HEK293 (cell line): ENCODE measurements around the gene TPRG1.

Experiments
- CTCF ChIA-PET: fragments of 350-600 bp; formaldehyde crosslinking; extraction: SDS; loops from one replicate; lab custom pipeline; 2021; ENCODE audit warnings: antibody characterized with exemption; lab: Yijun Ruan, JAX
- POLR2A ChIA-PET: fragments of 300-600 bp; formaldehyde crosslinking; extraction: SDS; loops from one replicate; lab custom pipeline; 2020; ENCODE audit warnings: antibody characterized with exemption, inconsistent platforms; lab: Yijun Ruan, JAX
- H3K27ac ChIP-seq: fragments of 200-500 bp; sonication (Bioruptor generic); 2 replicates; pipeline ENCODE4 v1.5.1; 2014; ENCODE audit warnings: low read depth, low read length, control low read depth, inconsistent platforms; ENCODE audit errors: extremely low read depth
- H3K36me3 ChIP-seq, 2 experiments: fragments of 200-500 bp in 1 of 2; sonication (Bioruptor generic) in 1 of 2; 1 replicate in 1 of 2; 2 replicates in 1 of 2; pipeline ENCODE4 v1.5.1; 2014 to 2017; ENCODE audit warnings: inconsistent platforms in 2 of 2, low read length in 2 of 2; ENCODE audit not compliant: control insufficient read depth in 2 of 2, insufficient read depth in 1 of 2
- H3K4me1 ChIP-seq: fragments of 200-500 bp; sonication (Bioruptor generic); 2 replicates; pipeline ENCODE4 v1.5.1; 2014; ENCODE audit warnings: mild to moderate bottlenecking, low read length, inconsistent platforms; ENCODE audit not compliant: control insufficient read depth, insufficient read depth
- H3K4me3 ChIP-seq: 2 replicates; pipeline ENCODE4 v1.5.1; 2011; ENCODE audit warnings: low read depth, mild to moderate bottlenecking, control low read depth, low read length, moderate library complexity
- H3K9me3 ChIP-seq: fragments of 200-500 bp; sonication (Bioruptor generic); 2 replicates; pipeline ENCODE4 v1.5.1; 2014; ENCODE audit warnings: low read depth, low read length, inconsistent platforms; ENCODE audit not compliant: control insufficient read depth, insufficient read depth
- GLIS1 ChIP-seq: fragments of 450-650 bp; formaldehyde crosslinking; IDR thresholded peaks from 2 replicates; pipeline ENCODE4 v1.5.1; 2016; ENCODE audit warnings: missing biosample characterization, missing genetic modification characterization
- GLIS2 ChIP-seq: fragments of 450-650 bp; formaldehyde crosslinking; IDR thresholded peaks from 2 replicates; pipeline ENCODE4 v1.5.1; 2016; ENCODE audit warnings: missing biosample characterization, missing genetic modification characterization
- KLF9 ChIP-seq: fragments of 450-650 bp; formaldehyde crosslinking; IDR thresholded peaks from 2 replicates; pipeline ENCODE4 v1.5.1; 2016; ENCODE audit warnings: missing biosample characterization, missing genetic modification characterization, low read depth
- OSR2 ChIP-seq: fragments of 450-650 bp; formaldehyde crosslinking; IDR thresholded peaks from 2 replicates; pipeline ENCODE4 v1.5.1; 2016; ENCODE audit warnings: missing biosample characterization, missing genetic modification characterization
- PATZ1 ChIP-seq: fragments of 450-650 bp; formaldehyde crosslinking; IDR thresholded peaks from 2 replicates; pipeline ENCODE4 v1.5.1; 2016; ENCODE audit warnings: missing biosample characterization, missing genetic modification characterization
- TCF7L2 ChIP-seq: IDR thresholded peaks from 2 replicates; pipeline ENCODE4 v1.6.1; 2011; ENCODE audit warnings: low read depth, mild to moderate bottlenecking, inconsistent platforms, low read length, moderate library complexity, borderline replicate concordance
- ZBTB20 ChIP-seq: fragments of 450-650 bp; formaldehyde crosslinking; IDR thresholded peaks from 2 replicates; pipeline ENCODE4 v1.5.1; 2016; ENCODE audit warnings: missing biosample characterization, missing genetic modification characterization
- ZFHX2 ChIP-seq: fragments of 450-650 bp; formaldehyde crosslinking; conservative IDR thresholded peaks from 2 replicates; pipeline ENCODE4 v1.5.1; 2016; ENCODE audit warnings: missing biosample characterization, missing genetic modification characterization
- ZNF133 ChIP-seq: fragments of 450-650 bp; formaldehyde crosslinking; IDR thresholded peaks from 2 replicates; pipeline ENCODE4 v1.5.1; 2016; ENCODE audit warnings: missing biosample characterization, missing genetic modification characterization
- ZNF138 ChIP-seq: fragments of 450-650 bp; formaldehyde crosslinking; IDR thresholded peaks from 2 replicates; pipeline ENCODE4 v1.5.1; 2016; ENCODE audit warnings: missing biosample characterization, missing genetic modification characterization, borderline replicate concordance
- ZNF140 ChIP-seq: fragments of 450-650 bp; formaldehyde crosslinking; IDR thresholded peaks from 2 replicates; pipeline ENCODE4 v1.5.1; 2016; ENCODE audit warnings: missing biosample characterization, missing genetic modification characterization
- ZNF157 ChIP-seq: fragments of 450-650 bp; formaldehyde crosslinking; IDR thresholded peaks from 2 replicates; pipeline ENCODE4 v1.5.1; 2016; ENCODE audit warnings: missing biosample characterization, missing genetic modification characterization
- ZNF16 ChIP-seq: fragments of 450-650 bp; formaldehyde crosslinking; IDR thresholded peaks from 2 replicates; pipeline ENCODE4 v1.5.1; 2016; ENCODE audit warnings: low read depth, missing biosample characterization, missing genetic modification characterization
- ZNF184 ChIP-seq: fragments of 450-650 bp; IDR thresholded peaks from 2 replicates; pipeline ENCODE4 v1.5.1; 2018; ENCODE audit warnings: missing biosample characterization, mild to moderate bottlenecking, missing genetic modification characterization
- ZNF239 ChIP-seq: fragments of 450-650 bp; formaldehyde crosslinking; IDR thresholded peaks from 2 replicates; pipeline ENCODE4 v1.5.1; 2016; ENCODE audit warnings: missing biosample characterization, missing genetic modification characterization
- ZNF324 ChIP-seq: fragments of 450-650 bp; formaldehyde crosslinking; IDR thresholded peaks from 2 replicates; pipeline ENCODE4 v1.5.1; 2016; ENCODE audit warnings: missing biosample characterization, missing genetic modification characterization
- ZNF341 ChIP-seq: fragments of 450-650 bp; formaldehyde crosslinking; IDR thresholded peaks from 2 replicates; pipeline ENCODE4; 2016; ENCODE audit warnings: low read depth, missing biosample characterization, missing genetic modification characterization
- ZNF350 ChIP-seq: fragments of 450-650 bp; formaldehyde crosslinking; IDR thresholded peaks from 2 replicates; pipeline ENCODE4 v1.5.0; 2017; ENCODE audit warnings: missing biosample characterization, mild to moderate bottlenecking, missing genetic modification characterization
- ZNF391 ChIP-seq: fragments of 450-650 bp; formaldehyde crosslinking; IDR thresholded peaks from 2 replicates; pipeline ENCODE4 v1.5.1; 2016; ENCODE audit warnings: low read depth, missing biosample characterization, missing genetic modification characterization, borderline replicate concordance
- ZNF416 ChIP-seq: fragments of 450-650 bp; formaldehyde crosslinking; IDR thresholded peaks from 2 replicates; pipeline ENCODE4 v1.5.1; 2016; ENCODE audit warnings: missing biosample characterization, missing genetic modification characterization
- ZNF529 ChIP-seq: fragments of 450-650 bp; formaldehyde crosslinking; IDR thresholded peaks from 2 replicates; pipeline ENCODE4 v1.5.1; 2017; ENCODE audit warnings: missing genetic modification characterization, missing biosample characterization; ENCODE audit not compliant: insufficient replicate concordance
- ZNF600 ChIP-seq: fragments of 450-650 bp; formaldehyde crosslinking; IDR thresholded peaks from 2 replicates; pipeline ENCODE4 v1.5.1; 2016; ENCODE audit warnings: missing biosample characterization, missing genetic modification characterization
- ZNF654 ChIP-seq: fragments of 450-650 bp; formaldehyde crosslinking; IDR thresholded peaks from 2 replicates; pipeline ENCODE4 v1.5.1; 2016; ENCODE audit warnings: low read depth, missing biosample characterization, missing genetic modification characterization
- ZNF747 ChIP-seq: fragments of 450-650 bp; formaldehyde crosslinking; IDR thresholded peaks from 2 replicates; pipeline ENCODE4 v1.5.1; 2016; ENCODE audit warnings: missing biosample characterization, missing genetic modification characterization
- ZNF792 ChIP-seq: fragments of 450-650 bp; formaldehyde crosslinking; IDR thresholded peaks from 2 replicates; pipeline ENCODE4 v1.5.1; 2016; ENCODE audit warnings: missing biosample characterization, missing genetic modification characterization
- ZNF830 ChIP-seq: fragments of 450-650 bp; IDR thresholded peaks from 2 replicates; pipeline ENCODE4 v1.5.0; 2018; ENCODE audit warnings: missing biosample characterization, missing genetic modification characterization, low read depth, mild to moderate bottlenecking, moderate library complexity
- ZSCAN18 ChIP-seq: fragments of 450-650 bp; formaldehyde crosslinking; IDR thresholded peaks from 2 replicates; pipeline ENCODE4 v1.5.1; 2016; ENCODE audit warnings: missing biosample characterization, missing genetic modification characterization
- TF ChIP-seq, protein P1 (sequence below): fragments of 450-650 bp; formaldehyde crosslinking; IDR thresholded peaks from 2 replicates; pipeline ENCODE4 v1.5.1; 2016; ENCODE audit warnings: missing biosample characterization, missing genetic modification characterization, low read depth
- TF ChIP-seq, protein P2 (sequence below): fragments of 450-650 bp; formaldehyde crosslinking; IDR thresholded peaks from 2 replicates; pipeline ENCODE4 v1.5.1; 2016; ENCODE audit warnings: missing biosample characterization, missing genetic modification characterization

TPRG1 gene

GRCh38 chr3:189235214-189235613, 63.4 kb downstream of the TPRG1 start:
- H3K4me1 ChIP-seq, result no peaks in the 10 kb centered on the region
- ChIA-PET POLR2A (no interaction called here), CTCF (interaction anchor here (0.6 to 1.0 kb wide), 2 partner anchors 34 to 712 kb away, joined by 3 to 4 read pairs; no protein-coding TSS in a partner anchor)
- H3K36me3 ChIP-seq, result no peaks in the 10 kb centered on the region
- H3K4me3 ChIP-seq, result no peak overlapping the region
- TF ChIP-seq ZFHX2 (tag by site-specific recombination) (no peak), ZNF529 (tag by site-specific recombination) (no peak), ZSCAN18 (no peak), ZNF830 (tag by site-specific recombination) (no peak), ZNF16 (no peak), ZNF600 (tag by site-specific recombination) (no peak), ZNF133 (tag by site-specific recombination) (no peak), ZNF239 (no peak), ZBTB20 (tag by site-specific recombination) (no peak), ZNF350 (tag by site-specific recombination) (no peak), ZNF341 (no peak), ZNF324 (tag by site-specific recombination) (no peak), ZNF792 (no peak), ZNF140 (tag by site-specific recombination) (no peak), PATZ1 (tag by site-specific recombination) (no peak), GLIS2 (tag by site-specific recombination) (no peak)
- TF ChIP-seq, protein P1, sequence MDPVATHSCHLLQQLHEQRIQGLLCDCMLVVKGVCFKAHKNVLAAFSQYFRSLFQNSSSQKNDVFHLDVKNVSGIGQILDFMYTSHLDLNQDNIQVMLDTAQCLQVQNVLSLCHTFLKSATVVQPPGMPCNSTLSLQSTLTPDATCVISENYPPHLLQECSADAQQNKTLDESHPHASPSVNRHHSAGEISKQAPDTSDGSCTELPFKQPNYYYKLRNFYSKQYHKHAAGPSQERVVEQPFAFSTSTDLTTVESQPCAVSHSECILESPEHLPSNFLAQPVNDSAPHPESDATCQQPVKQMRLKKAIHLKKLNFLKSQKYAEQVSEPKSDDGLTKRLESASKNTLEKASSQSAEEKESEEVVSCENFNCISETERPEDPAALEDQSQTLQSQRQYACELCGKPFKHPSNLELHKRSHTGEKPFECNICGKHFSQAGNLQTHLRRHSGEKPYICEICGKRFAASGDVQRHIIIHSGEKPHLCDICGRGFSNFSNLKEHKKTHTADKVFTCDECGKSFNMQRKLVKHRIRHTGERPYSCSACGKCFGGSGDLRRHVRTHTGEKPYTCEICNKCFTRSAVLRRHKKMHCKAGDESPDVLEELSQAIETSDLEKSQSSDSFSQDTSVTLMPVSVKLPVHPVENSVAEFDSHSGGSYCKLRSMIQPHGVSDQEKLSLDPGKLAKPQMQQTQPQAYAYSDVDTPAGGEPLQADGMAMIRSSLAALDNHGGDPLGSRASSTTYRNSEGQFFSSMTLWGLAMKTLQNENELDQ (tag by site-specific recombination), result no peak
- H3K9me3 ChIP-seq, result no peaks in the 10 kb centered on the region
- no peak overlapping the region for H3K27ac ChIP-seq

- Histone ChIP-seq H3K9me3 (no peaks in the 10 kb centered on the region), H3K4me3 (no peak overlapping the region), H3K36me3 (no peaks in the 10 kb centered on the region), H3K4me1 (no peaks in the 10 kb centered on the region), H3K27ac (no peak overlapping the region)
- POLR2A ChIA-PET, result no interaction called here
- CTCF ChIA-PET, result no interaction called here
- TF ChIP-seq GLIS1 (no peak), ZNF184 (no peak), ZNF747 (tag by site-specific recombination) (no peak), KLF9 (tag by site-specific recombination) (no peak), ZNF654 (no peak), ZNF138 (tag by site-specific recombination) (no peak), TCF7L2 (no peak), ZSCAN18 (no peak), OSR2 (tag by site-specific recombination) (no peak), ZNF416 (tag by site-specific recombination) (no peak), ZNF157 (no peak), ZNF391 (tag by site-specific recombination) (no peak)
- TF ChIP-seq, protein P2, sequence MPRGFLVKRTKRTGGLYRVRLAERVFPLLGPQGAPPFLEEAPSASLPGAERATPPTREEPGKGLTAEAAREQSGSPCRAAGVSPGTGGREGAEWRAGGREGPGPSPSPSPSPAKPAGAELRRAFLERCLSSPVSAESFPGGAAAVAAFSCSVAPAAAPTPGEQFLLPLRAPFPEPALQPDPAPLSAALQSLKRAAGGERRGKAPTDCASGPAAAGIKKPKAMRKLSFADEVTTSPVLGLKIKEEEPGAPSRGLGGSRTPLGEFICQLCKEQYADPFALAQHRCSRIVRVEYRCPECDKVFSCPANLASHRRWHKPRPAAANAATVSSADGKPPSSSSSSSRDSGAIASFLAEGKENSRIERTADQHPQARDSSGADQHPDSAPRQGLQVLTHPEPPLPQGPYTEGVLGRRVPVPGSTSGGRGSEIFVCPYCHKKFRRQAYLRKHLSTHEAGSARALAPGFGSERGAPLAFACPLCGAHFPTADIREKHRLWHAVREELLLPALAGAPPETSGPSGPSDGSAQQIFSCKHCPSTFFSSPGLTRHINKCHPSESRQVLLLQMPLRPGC, result no peak
Measured at GRCh38 chr3:189236352-189236751, 64.6 kb downstream of the TPRG1 start.
